ENCODE results near the gene KRTAP2-2.

The KRTAP2-2 gene

GRCh38 chr17:41010441-41010840 is 44.6 kb downstream of the KRTAP2-2 start:
- Histone ChIP-seq H3K9ac (ENCODE audit: low read depth in 1 of 2, low read length in 2 of 2) (no peak overlapping the region), H3K4me1 (ENCODE audit: control insufficient read depth in 2 of 2, insufficient read depth in 2 of 2, low read length in 2 of 2) (no peaks in the 10 kb centered on the region), H3K27ac (ENCODE audit: low read depth in 2 of 2, low read length in 2 of 2) (no peak overlapping the region), H3K4me3 (ENCODE audit: low read length in 2 of 2) (no peak overlapping the region), H3K27me3 (ENCODE audit: control insufficient read depth in 2 of 2, insufficient read depth in 2 of 2, low read length in 2 of 2) (peaks cover 0 to 3% of the 10 kb centered on the region in 2 donors), H3K36me3 (ENCODE audit: control insufficient read depth in 2 of 2, insufficient read depth in 2 of 2, low read length in 2 of 2) (no peaks in the 10 kb centered on the region), H3K9me3 (ENCODE audit: control insufficient read depth in 2 of 2, low read length in 2 of 2) (no peaks in the 10 kb centered on the region)

GRCh38 chr17:41009936-41010335 is 45.1 kb downstream of the KRTAP2-2 start:
- Histone ChIP-seq H3K27ac (ENCODE audit: low read depth in 2 of 2, low read length in 2 of 2) (no peak overlapping the region), H3K27me3 (ENCODE audit: control insufficient read depth in 2 of 2, insufficient read depth in 2 of 2, low read length in 2 of 2) (peaks cover 0 to 3% of the 10 kb centered on the region in 2 donors), H3K4me1 (ENCODE audit: control insufficient read depth in 2 of 2, insufficient read depth in 2 of 2, low read length in 2 of 2) (no peaks in the 10 kb centered on the region), H3K4me3 (ENCODE audit: low read length in 2 of 2) (no peak overlapping the region), H3K36me3 (ENCODE audit: control insufficient read depth in 2 of 2, insufficient read depth in 2 of 2, low read length in 2 of 2) (no peaks in the 10 kb centered on the region), H3K9ac (ENCODE audit: low read depth in 1 of 2, low read length in 2 of 2) (no peak overlapping the region), H3K9me3 (ENCODE audit: control insufficient read depth in 2 of 2, low read length in 2 of 2) (no peaks in the 10 kb centered on the region)

GRCh38 chr17:41009301-41009760 is 45.7 kb downstream of the KRTAP2-2 start:
- Histone ChIP-seq H3K27ac (ENCODE audit: low read depth in 2 of 2, low read length in 2 of 2) (no peak overlapping the region), H3K9ac (ENCODE audit: low read depth in 1 of 2, low read length in 2 of 2) (no peak overlapping the region), H3K27me3 (ENCODE audit: control insufficient read depth in 2 of 2, insufficient read depth in 2 of 2, low read length in 2 of 2) (peaks cover 0 to 3% of the 10 kb centered on the region in 2 donors), H3K36me3 (ENCODE audit: control insufficient read depth in 2 of 2, insufficient read depth in 2 of 2, low read length in 2 of 2) (no peaks in the 10 kb centered on the region), H3K4me1 (ENCODE audit: control insufficient read depth in 2 of 2, insufficient read depth in 2 of 2, low read length in 2 of 2) (no peaks in the 10 kb centered on the region), H3K9me3 (ENCODE audit: control insufficient read depth in 2 of 2, low read length in 2 of 2) (no peaks in the 10 kb centered on the region), H3K4me3 (ENCODE audit: low read length in 2 of 2) (no peak overlapping the region)

- no peaks in the 10 kb centered on the region for H3K36me3 ChIP-seq (ENCODE audit: control insufficient read depth in 2 of 2, insufficient read depth in 2 of 2, low read length in 2 of 2)
- H3K27ac ChIP-seq (ENCODE audit: low read depth in 2 of 2, low read length in 2 of 2): no peak within 1 kb of the TSS
- no peaks in the 10 kb centered on the region for H3K4me1 ChIP-seq (ENCODE audit: control insufficient read depth in 2 of 2, insufficient read depth in 2 of 2, low read length in 2 of 2)
- no peak within 1 kb of the TSS for H3K9ac ChIP-seq (ENCODE audit: low read depth in 1 of 2, low read length in 2 of 2)
- H3K4me3 ChIP-seq (ENCODE audit: low read length in 2 of 2): no peak within 1 kb of the TSS
- H3K27me3 ChIP-seq (ENCODE audit: control insufficient read depth in 2 of 2, insufficient read depth in 2 of 2, low read length in 2 of 2): peaks cover 0 to 3% of the 10 kb centered on the region in 2 donors
- no peaks in the 10 kb centered on the region for H3K9me3 ChIP-seq (ENCODE audit: control insufficient read depth in 2 of 2, low read length in 2 of 2)
These were observed 46.2 kb downstream of the KRTAP2-2 start, which contains the start of gene KRTAP3-1 for GRCh38 chr17:41008811-41009210. Gene KRTAP3-1, minus strand, starts transcription at chr17:41009128. Its CDS starts 54 bp downstream, at chr17:41009074.
